SK-N-MC (cell line): ENCODE data around the gene DCDC2B.

Source experiments
- EZH2 ChIP-seq: fragments of 200-600 bp; sonication (generic); IDR thresholded peaks from one replicate; pipeline ENCODE4 v1.6.1; 2017; ENCODE audit warnings: antibody characterized with exemption
- FOXP2 ChIP-seq: optimal IDR thresholded peaks from 2 replicates; pipeline ENCODE3; 2011; ENCODE audit warnings: mild to moderate bottlenecking, moderate library complexity; ENCODE audit not compliant: insufficient read depth; ENCODE audit errors: extremely low read length, control extremely low read depth
- POLR2AphosphoS5 ChIP-seq: IDR thresholded peaks from 2 replicates; pipeline ENCODE4 v1.6.1; 2012; ENCODE audit warnings: mild to moderate bottlenecking, low read depth, low read length, borderline replicate concordance

DNA sequence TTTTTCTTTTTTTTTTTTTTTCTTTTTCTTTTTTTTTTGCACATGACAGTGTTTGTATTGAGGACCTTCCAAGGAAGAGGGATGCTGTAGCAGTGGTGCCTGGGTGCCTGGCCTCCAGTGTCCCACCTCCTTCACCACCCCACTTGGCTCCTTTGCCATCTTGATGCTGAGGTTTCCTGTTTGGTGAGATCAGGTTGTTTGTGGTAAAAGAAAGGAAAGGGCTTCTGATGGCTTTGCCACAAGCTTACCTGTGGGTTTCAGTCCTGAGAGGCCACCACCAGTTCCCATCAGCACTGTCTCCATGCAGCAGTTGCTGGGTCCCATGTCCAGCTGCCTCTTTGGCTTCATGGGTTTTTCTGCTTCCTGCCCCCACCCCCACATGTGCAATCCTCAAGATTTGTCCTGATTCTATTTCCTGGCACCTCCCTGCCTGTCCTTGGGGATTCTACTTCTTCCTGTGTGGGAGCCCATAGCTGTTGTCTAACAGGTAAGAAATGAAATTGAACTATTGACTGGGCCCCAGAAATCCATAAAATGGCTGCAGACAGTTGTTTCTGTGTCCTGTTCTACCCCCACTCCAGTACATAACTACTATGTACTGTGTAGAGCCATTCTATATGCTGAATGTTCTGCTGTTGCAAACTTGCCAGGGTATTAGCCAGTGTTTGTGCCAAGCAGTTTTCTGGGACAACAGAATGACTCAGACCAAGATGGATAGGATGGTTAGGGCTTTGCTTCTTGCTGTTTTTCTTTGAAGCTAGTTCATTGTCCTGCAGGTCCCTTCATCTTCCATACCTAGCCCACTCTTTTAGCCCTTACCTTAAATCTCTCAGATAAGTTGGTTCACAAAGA lies 12.7 kb upstream of the DCDC2B start:
- no peak for TF ChIP-seq EZH2
- TF ChIP-seq POLR2AphosphoS5 = no peak
- no peak for TF ChIP-seq FOXP2
